IMR-90 (cell line): Measurements from ENCODE around the gene APC2. TPM values are rescaled to one million over a fixed set of nuclear protein-coding genes. Genes with fewer than 3 reads are reported as not detected.
A peak's percentile ranks its signal among the peaks of the same experiment; 100 is the strongest.

Source experiments
- ATAC-seq: fragments of 200-7000 bp; cut with Tn5 transposase; 2 replicates; pipeline ENCODE4 v1.9.1; 2020; ENCODE audit warnings: low read depth, mild to moderate bottlenecking, moderate library complexity
- BruUV-seq: library from RNA; stranded (reverse); fragments of 400-500 nt; replicated peaks from 2 replicates; lab custom pipeline; 2021; lab: Mats Ljungman, UMichigan
- CTCF ChIA-PET: fragments of 300-600 bp; formaldehyde crosslinking; extraction: SDS; loops from one replicate; lab custom pipeline; 2021; ENCODE audit warnings: antibody characterized with exemption; lab: Yijun Ruan, JAX
- POLR2A ChIA-PET: fragments of 300-600 bp; sonication (Branson Sonifier 250); formaldehyde crosslinking; loops from one replicate; lab custom pipeline; 2022; ENCODE audit warnings: antibody characterized with exemption; ENCODE audit not compliant: unreplicated experiment; lab: Charles Lee
- DNase-seq: peaks from one replicate; pipeline ENCODE4 v3.0.0; 2013
- H2AFZ ChIP-seq: replicated peaks from 2 replicates; pipeline ENCODE3; 2013; ENCODE audit warnings: low read length, mild to moderate bottlenecking; ENCODE audit not compliant: poor library complexity
- H2AK5ac ChIP-seq: 2 replicates; pipeline ENCODE4 v1.6.1; 2013; ENCODE audit warnings: low read depth, low read length, inconsistent platforms
- H2AK9ac ChIP-seq: replicated peaks from 2 replicates; pipeline ENCODE3; 2013; ENCODE audit warnings: mild to moderate bottlenecking, low read depth, low read length, moderate library complexity; ENCODE audit not compliant: poor library complexity
- H2BK120ac ChIP-seq: 2 replicates; pipeline ENCODE4 v1.6.1; 2013; ENCODE audit warnings: low read depth, low read length, inconsistent platforms
- H2BK15ac ChIP-seq: 3 replicates; pipeline ENCODE4 v1.6.1; 2013; ENCODE audit warnings: low read depth, low read length, inconsistent platforms
- H2BK20ac ChIP-seq: 2 replicates; pipeline ENCODE4 v1.6.1; 2013; ENCODE audit warnings: low read depth, mild to moderate bottlenecking, inconsistent platforms, low read length, moderate library complexity
- H2BK5ac ChIP-seq: 2 replicates; pipeline ENCODE4 v1.6.1; 2013; ENCODE audit warnings: mild to moderate bottlenecking, low read depth, low read length, inconsistent platforms; ENCODE audit not compliant: poor library complexity, severe bottlenecking
- H3K14ac ChIP-seq: replicated peaks from 2 replicates; pipeline ENCODE4 v1.6.1; 2013; ENCODE audit warnings: low read depth, low read length, inconsistent platforms
- H3K18ac ChIP-seq: 2 replicates; pipeline ENCODE4 v1.6.1; 2013; ENCODE audit warnings: low read depth, low read length, control low read depth
- H3K23ac ChIP-seq: 2 replicates; pipeline ENCODE4 v1.6.1; 2013; ENCODE audit warnings: low read depth, low read length, inconsistent platforms
- H3K27ac ChIP-seq: 2 replicates; pipeline ENCODE4 v1.5.1; 2013; ENCODE audit warnings: mild to moderate bottlenecking, control low read depth, low read length; ENCODE audit not compliant: insufficient read depth
- H3K27me3 ChIP-seq: 2 replicates; pipeline ENCODE4 v1.6.1; 2013; ENCODE audit warnings: low read length; ENCODE audit not compliant: control insufficient read depth, insufficient read depth
- H3K36me3 ChIP-seq: 2 replicates; pipeline ENCODE4 v1.6.1; 2013; ENCODE audit warnings: low read length, mixed read lengths; ENCODE audit not compliant: control insufficient read depth, insufficient read depth
- H3K4ac ChIP-seq: 2 replicates; pipeline ENCODE4 v1.6.1; 2013; ENCODE audit warnings: low read depth, low read length, inconsistent platforms
- H3K4me1 ChIP-seq: 2 replicates; pipeline ENCODE4 v1.6.1; 2013; ENCODE audit warnings: low read length, mixed read lengths; ENCODE audit not compliant: control insufficient read depth, insufficient read depth
- H3K4me2 ChIP-seq: 2 replicates; pipeline ENCODE4 v1.6.1; 2013; ENCODE audit warnings: low read depth, mild to moderate bottlenecking, control low read depth, low read length, moderate library complexity
- H3K4me3 ChIP-seq: 2 replicates; pipeline ENCODE4 v1.5.1; 2013; ENCODE audit warnings: low read depth, mild to moderate bottlenecking, control low read depth, low read length, moderate library complexity; ENCODE audit not compliant: insufficient read depth
- H3K56ac ChIP-seq: 2 replicates; pipeline ENCODE4 v1.6.1; 2013; ENCODE audit warnings: low read length, inconsistent platforms; ENCODE audit not compliant: insufficient read depth; ENCODE audit errors: extremely low read depth
- H3K79me1 ChIP-seq, 2 experiments: 2 replicates each; pipeline ENCODE4 v1.6.1; 2013; ENCODE audit warnings: low read length in 2 of 2, inconsistent platforms in 1 of 2, low read depth in 1 of 2
- H3K9ac ChIP-seq: 2 replicates; pipeline ENCODE4 v1.6.1; 2013; ENCODE audit warnings: low read depth, low read length, control low read depth
- H3K9me1 ChIP-seq: 2 replicates; pipeline ENCODE4 v1.6.1; 2013; ENCODE audit warnings: low read length, inconsistent platforms; ENCODE audit not compliant: insufficient read depth
- H3K9me3 ChIP-seq: 2 replicates; pipeline ENCODE4 v1.6.1; 2013; ENCODE audit warnings: low read length; ENCODE audit not compliant: control insufficient read depth, insufficient read depth
- H4K20me1 ChIP-seq: 2 replicates; pipeline ENCODE4 v1.6.1; 2013; ENCODE audit warnings: low read length, inconsistent platforms; ENCODE audit not compliant: insufficient read depth
- H4K5ac ChIP-seq: 2 replicates; pipeline ENCODE4 v1.6.1; 2013; ENCODE audit warnings: mild to moderate bottlenecking, low read depth, low read length, control low read depth
- H4K8ac ChIP-seq, 2 experiments: 2 replicates each; pipeline ENCODE4 v1.6.1; 2013; ENCODE audit warnings: low read depth in 2 of 2, low read length in 2 of 2, control low read depth in 1 of 2, inconsistent platforms in 1 of 2
- H4K91ac ChIP-seq: 2 replicates; pipeline ENCODE4 v1.6.1; 2013; ENCODE audit warnings: low read depth, low read length, inconsistent platforms; ENCODE audit not compliant: insufficient read depth
- BHLHE40 ChIP-seq: fragments of 150-350 bp; IDR thresholded peaks from 2 replicates; pipeline ENCODE4 v1.6.1; 2016; ENCODE audit warnings: mild to moderate bottlenecking, low read depth, low read length
- CHD1 ChIP-seq: IDR thresholded peaks from 2 replicates; pipeline ENCODE4 v1.6.1; 2012; ENCODE audit warnings: low read depth, low read length, improper control_type of control experiment
- FOS ChIP-seq: fragments of 150-350 bp; IDR thresholded peaks from 2 replicates; pipeline ENCODE4 v1.6.1; 2016; ENCODE audit warnings: low read depth, low read length
- MAFK ChIP-seq: IDR thresholded peaks from 2 replicates; pipeline ENCODE4 v1.6.1; 2012; ENCODE audit warnings: low read depth, low read length, improper control_type of control experiment
- POLR2A ChIP-seq: IDR thresholded peaks from 2 replicates; pipeline ENCODE4 v1.6.1; 2012; ENCODE audit warnings: mild to moderate bottlenecking, low read depth, low read length
- RAD21 ChIP-seq: IDR thresholded peaks from 2 replicates; pipeline ENCODE4 v1.6.1; 2012; ENCODE audit warnings: low read length, improper control_type of control experiment
- RCOR1 ChIP-seq: IDR thresholded peaks from 2 replicates; pipeline ENCODE4 v1.6.1; 2012; ENCODE audit warnings: mild to moderate bottlenecking, low read length, improper control_type of control experiment; ENCODE audit not compliant: insufficient replicate concordance
- SMC3 ChIP-seq: fragments of 150-350 bp; IDR thresholded peaks from 2 replicates; pipeline ENCODE4 v1.6.1; 2016; ENCODE audit warnings: low read depth, mild to moderate bottlenecking, antibody characterized with exemption, low read length, moderate library complexity
- USF2 ChIP-seq: fragments of 150-350 bp; IDR thresholded peaks from 2 replicates; pipeline ENCODE4 v1.6.1; 2017; ENCODE audit warnings: mild to moderate bottlenecking, antibody characterized with exemption, low read length, low read depth
- WGBS, 2 experiments: methylation state at CpG; one replicate each; pipeline versions ENCODE4 v1.1.5 to v1.1.7; 2013; ENCODE audit warnings: missing lambda C conversion rate in 2 of 2; ENCODE audit not compliant: insufficient read length in 1 of 2; ENCODE audit errors: extremely low coverage in 2 of 2; 5-methylcytosine and 5-hydroxymethylcytosine counted together
- dilution Hi-C: fragments of 300-500 bp; cut with HindIII; formaldehyde crosslinking; loops from one replicate; pipeline ENCODE4 v1.14.3; 2018; ENCODE audit warnings: low sequenced_read_pairs; ENCODE audit not compliant: unreplicated experiment
- in situ Hi-C: fragments of 300-500 bp; cut with MboI; formaldehyde crosslinking; loops from 3 replicates; pipeline ENCODE4 v1.14.3; 2019; ENCODE audit warnings: low sequenced_read_pairs, inconsistent platforms, mixed read lengths
- intact Hi-C: fragments of 100-400 bp; cut with micrococcal nuclease; formaldehyde crosslinking; loops from 2 replicates; pipeline ENCODE4 v1.10.0; 2022
- polyA plus RNA-seq, 3 experiments: library from polyadenylated mRNA; depleted of rRNA; stranded (reverse); fragments of >200 nt; gene quantifications; 2 replicates each; pipeline ENCODE4 v1.2.3, GENCODE V29; 2012; ENCODE audit warnings: low replicate concordance in 1 of 3
- total RNA-seq: library from RNA; depleted of rRNA; stranded (reverse); fragments of >200 nt; gene quantifications from 2 replicates; pipeline ENCODE4 v1.2.3, GENCODE V29; 2012

Gene APC2
- total and polyA plus RNA-seq, 2 of the 4 experiments (the other 2 are of a cell fraction), result 0.36 to 0.41 TPM

DNA sequence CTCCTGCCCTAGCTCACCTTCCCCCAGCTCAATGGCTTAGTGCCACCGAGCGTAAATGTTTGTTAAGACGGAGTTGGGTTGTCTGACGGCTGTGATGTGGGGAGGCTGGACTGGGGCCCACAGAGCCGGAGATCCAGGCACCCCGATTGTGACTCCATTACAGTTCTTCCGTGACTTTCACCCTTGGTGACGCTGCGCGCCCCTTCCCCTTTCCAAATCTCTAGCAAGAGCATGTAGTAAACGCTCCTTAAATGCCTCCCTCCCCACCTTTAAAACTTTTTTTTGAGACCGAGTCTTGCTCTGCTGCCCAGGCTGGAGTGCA is 41.9 kb downstream of the APC2 start:
- Histone ChIP-seq H3K9me3 (no peaks in the 10 kb centered on the region), H2AK9ac (peak overlapping the region; percentile 13), H3K23ac (no peak overlapping the region), H3K4me1 (peaks cover 9% of the 10 kb centered on the region), H3K79me1 (no peaks in the 10 kb centered on the region), H3K18ac (no peak overlapping the region), H2BK120ac (no peak overlapping the region), H2AFZ (peak overlapping the region; percentile 41), H2BK20ac (no peak overlapping the region), H4K8ac (no peak overlapping the region), H3K27me3 (peaks cover 12% of the 10 kb centered on the region; the same call in 1 of the 2 replicates), H2BK15ac (no peak overlapping the region), H3K9me1 (no peaks in the 10 kb centered on the region), H3K36me3 (no peaks in the 10 kb centered on the region), H3K14ac (no peak overlapping the region), H4K91ac (no peak overlapping the region), H3K4ac (no peak overlapping the region), H4K5ac (no peak overlapping the region), H3K27ac (no peak overlapping the region), H2BK5ac (no peak overlapping the region), H3K4me2 (no peak overlapping the region), H4K20me1 (peaks cover 3% of the 10 kb centered on the region; the same call in 1 of the 2 replicates), H3K4me3 (no peak overlapping the region), H3K9ac (no peak overlapping the region), H2AK5ac (no peak overlapping the region), H3K56ac (no peak overlapping the region)
- no peak for DNase-seq
- ATAC-seq, result no peak
- ChIA-PET POLR2A (no interaction called here), CTCF (no interaction called here)
- TF ChIP-seq BHLHE40, result no peak
- no peak for TF ChIP-seq SMC3
- TF ChIP-seq POLR2A, result no peak
- TF ChIP-seq FOS, result no peak
- no peak for TF ChIP-seq MAFK
- TF ChIP-seq CHD1, result no peak
- no peak for TF ChIP-seq RAD21
- TF ChIP-seq USF2, result no peak
- TF ChIP-seq RCOR1, result no peak
- no TSS peak for BruUV-seq
- 80% methylated on average over 4 of the region's 12 CpGs; no CpG with 5 or more reads in 1 of the 2 experiments for WGBS, 2 experiments
- in situ Hi-C loops, result no loop called here
- intact Hi-C loops, result no loop called here
- dilution Hi-C loops, result no loop called here
